Measurements from ENCODE around the gene MYO7A. TPM values are rescaled to one million over a fixed set of nuclear protein-coding genes. Genes with fewer than 3 reads are reported as not detected.

MYO7A gene
- total and polyA plus RNA-seq, 12 donors: 0.91 to 6.8 (median 2.8) TPM

DNA sequence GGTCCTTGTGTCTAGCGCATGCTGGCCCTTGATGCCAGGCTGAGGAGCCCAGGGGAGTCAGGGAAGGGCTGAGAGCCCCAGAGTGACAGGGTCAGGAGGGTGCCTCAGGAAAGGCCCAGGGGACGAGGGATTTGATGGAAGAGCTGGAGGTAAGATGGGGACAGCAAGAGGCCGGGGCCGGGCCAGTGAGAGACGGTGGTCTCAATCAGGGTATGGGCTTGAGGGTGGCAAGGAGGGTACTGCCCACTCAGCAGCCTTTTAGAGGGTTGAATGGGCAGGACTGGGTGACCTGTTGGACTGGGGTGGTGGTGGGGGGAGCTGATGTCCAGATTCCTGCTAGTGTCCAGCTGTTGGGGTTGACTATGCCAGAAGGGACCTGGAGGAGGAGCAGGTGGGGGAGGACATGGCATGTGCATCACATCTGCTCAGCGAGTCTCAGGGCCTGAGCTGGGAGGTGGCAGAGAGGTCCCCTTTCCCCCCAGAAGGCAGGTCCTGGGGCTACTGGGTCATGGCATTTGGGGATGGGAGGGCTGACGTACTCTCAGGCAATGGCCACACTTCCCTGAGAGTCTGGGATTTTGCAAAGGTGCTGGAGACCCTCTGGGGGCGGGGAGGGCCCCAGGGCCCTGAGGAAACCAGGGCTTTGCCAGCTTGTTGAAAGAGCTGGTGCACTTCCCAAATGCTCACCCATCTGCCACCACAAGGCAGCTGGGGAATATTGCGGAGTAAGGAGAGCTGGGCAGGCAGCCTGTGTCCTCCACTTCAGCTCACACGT, 18.4 kb downstream of the MYO7A start:
- H3K27me3 ChIP-seq: peaks cover 0 to 10% (median 0%) of the 10 kb centered on the region in 7 donors
- WGBS, 2 donors: 89 to 91% methylated on average over 10 of the region's 10 CpGs
- H3K27ac ChIP-seq: no peak overlapping the region
- no peak for TF ChIP-seq CTCF (IDR thresholded peaks at IDR 0.05)
- no peaks in the 10 kb centered on the region for H3K36me3 ChIP-seq
- no peaks in the 10 kb centered on the region for H3K9me3 ChIP-seq
- intact Hi-C loops (cut with DNase I): no loop called here
- no peak for ATAC-seq
- no peak overlapping the region for H3K4me3 ChIP-seq
- peak in 1 of 2 donors; percentile 9 for DNase-seq
- H3K4me1 ChIP-seq: peaks cover 0 to 11% (median 0%) of the 10 kb centered on the region in 9 donors

- intact Hi-C loops (cut with DNase I): no loop called here
- H3K4me1 ChIP-seq: peaks cover 0 to 17% (median 0%) of the 10 kb centered on the region in 9 donors
- no peak overlapping the region for H3K4me3 ChIP-seq
- H3K9me3 ChIP-seq: no peaks in the 10 kb centered on the region
- peaks cover 0 to 10% (median 0%) of the 10 kb centered on the region in 7 donors for H3K27me3 ChIP-seq
- H3K27ac ChIP-seq: no peak overlapping the region
- no peaks in the 10 kb centered on the region for H3K36me3 ChIP-seq
- ATAC-seq: no peak
- 92 to 95% methylated on average over 1 of the region's 1 CpG for WGBS, 2 donors
- no peak for TF ChIP-seq CTCF (IDR thresholded peaks at IDR 0.05)
- DNase-seq: no peak
Measured at GRCh38 chr11:77147036-77147315, 18.9 kb downstream of the MYO7A start.

GRCh38 chr11:77147668-77148321, 19.7 kb downstream of the MYO7A start:
- Histone ChIP-seq H3K4me3 (peak overlapping the region in 6 of 10 donors; percentile 13 to 38 (median 23)), H3K27me3 (peaks cover 0 to 10% (median 0%) of the 10 kb centered on the region in 7 donors), H3K36me3 (no peaks in the 10 kb centered on the region), H3K9me3 (no peaks in the 10 kb centered on the region), H3K4me1 (peaks cover 0 to 23% (median 3%) of the 10 kb centered on the region in 9 donors), H3K27ac (no peak overlapping the region)
- ATAC-seq (peak in 4 of 8 donors; percentile 6 to 29 (median 16)), DNase-seq (no peak)
- no peak for TF ChIP-seq CTCF (IDR thresholded peaks at IDR 0.05)
- 16 to 28% methylated on average over 45 to 47 of the region's 47 CpGs for WGBS, 2 donors
- intact Hi-C loops (cut with DNase I): no loop called here

DNA sequence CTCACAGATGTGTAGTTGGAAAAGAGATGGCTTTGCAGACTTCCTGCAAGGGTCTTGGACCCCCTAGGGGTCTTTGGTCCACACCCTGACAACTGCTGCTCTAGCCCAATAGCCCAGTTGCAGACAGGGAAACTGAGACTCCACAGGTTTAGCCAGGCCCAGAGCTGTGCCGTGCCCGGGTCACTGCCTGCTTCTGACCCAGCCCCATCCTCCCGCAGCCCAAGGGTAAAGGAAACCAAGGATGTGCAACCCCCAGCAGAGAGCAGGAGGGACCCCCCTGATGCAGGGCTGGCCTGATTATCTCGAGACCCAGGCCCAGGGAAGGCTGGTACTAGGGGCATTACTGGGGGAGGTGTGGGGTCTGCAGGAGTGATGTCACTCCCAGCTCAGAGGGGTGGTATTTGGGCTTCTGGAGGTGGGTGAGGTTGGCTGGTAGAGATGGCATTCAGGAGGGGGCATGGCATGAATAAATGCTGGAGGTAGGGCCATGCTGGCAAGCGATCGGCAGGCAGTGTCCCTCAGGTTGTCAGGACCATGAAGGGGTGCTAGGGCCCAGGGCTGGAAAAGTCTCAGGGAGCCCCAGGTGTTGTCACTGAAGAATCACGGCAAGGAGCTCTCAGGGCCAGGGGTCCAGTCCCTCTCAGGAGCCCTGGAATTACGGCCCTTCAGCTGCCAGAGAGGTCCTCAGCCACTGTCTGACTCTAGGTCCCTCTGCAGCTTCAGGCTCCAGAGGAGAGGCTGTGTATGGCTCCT, 21.1 kb downstream of the MYO7A start:
- no peak for TF ChIP-seq CTCF (IDR thresholded peaks at IDR 0.05)
- DNase-seq (no peak), ATAC-seq (no peak)
- 93 to 96% methylated on average over 8 of the region's 8 CpGs for WGBS, 2 donors
- no peaks in the 10 kb centered on the region for H3K36me3 ChIP-seq
- no peak overlapping the region for H3K27ac ChIP-seq
- H3K27me3 ChIP-seq: peaks cover 0 to 10% (median 0%) of the 10 kb centered on the region in 7 donors
- peaks cover 0 to 33% (median 15%) of the 10 kb centered on the region in 9 donors for H3K4me1 ChIP-seq
- no peaks in the 10 kb centered on the region for H3K9me3 ChIP-seq
- no peak overlapping the region for H3K4me3 ChIP-seq
- intact Hi-C loops (cut with DNase I): no loop called here
